GM04503 (cell line): Measurements from ENCODE around the gene PPP1R3G.

Experiments used
- DNase-seq: peaks from one replicate; pipeline ENCODE4 v3.0.0-alpha.2; 2012; ENCODE audit warnings: low read depth

Gene PPP1R3G

DNA sequence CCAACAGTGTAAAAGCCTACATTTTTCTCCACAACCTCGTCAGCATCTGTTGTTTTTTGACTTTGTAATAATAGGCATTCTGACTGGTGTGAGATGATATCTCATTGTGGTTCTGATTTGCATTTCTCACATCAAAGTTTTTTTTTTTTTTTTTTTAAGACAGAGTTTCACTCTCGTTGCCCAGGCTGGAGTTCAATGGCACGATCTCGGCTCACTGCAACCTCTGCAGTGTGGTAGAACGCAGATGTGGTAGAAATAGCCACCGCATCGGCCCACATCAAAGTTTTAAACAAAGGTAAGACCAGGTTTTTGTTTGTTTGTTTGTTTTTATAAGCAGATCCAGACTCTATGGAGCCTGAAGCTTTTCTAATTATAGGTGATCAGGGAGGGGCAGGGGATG lies 12.7 kb upstream of the PPP1R3G start:
- DNase-seq = no peak

GRCh38 chr6:5073992-5074391 lies 11.1 kb upstream of the PPP1R3G start:
- DNase-seq = no peak

- no peak for DNase-seq
Observed at GRCh38 chr6:5076931-5077330, 8.2 kb upstream of the PPP1R3G start.

GRCh38 chr6:5078121-5078669 lies 6.9 kb upstream of the PPP1R3G start:
- DNase-seq = no peak

DNA sequence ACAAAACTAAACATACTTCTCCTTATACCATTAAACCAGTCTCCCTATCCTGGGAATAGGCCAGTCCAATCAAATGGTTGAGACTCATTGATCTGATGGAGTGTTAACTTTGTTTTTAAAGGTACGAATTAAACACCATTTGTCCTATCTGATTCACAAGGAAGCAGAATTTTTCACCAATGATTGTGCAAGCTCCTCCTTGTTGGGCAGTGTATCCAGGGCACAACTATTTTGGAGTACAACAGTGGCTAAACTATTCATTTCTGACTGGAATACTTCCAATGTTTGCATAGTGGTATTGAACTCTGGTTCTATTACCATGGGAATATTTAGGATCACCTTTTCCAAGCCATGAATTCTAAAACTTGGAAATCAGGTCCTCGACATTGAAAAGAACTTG lies 5.4 kb upstream of the PPP1R3G start:
- no peak for DNase-seq

- DNase-seq = no peak
Observed at GRCh38 chr6:5080574-5080973, 4.6 kb upstream of the PPP1R3G start.

DNA sequence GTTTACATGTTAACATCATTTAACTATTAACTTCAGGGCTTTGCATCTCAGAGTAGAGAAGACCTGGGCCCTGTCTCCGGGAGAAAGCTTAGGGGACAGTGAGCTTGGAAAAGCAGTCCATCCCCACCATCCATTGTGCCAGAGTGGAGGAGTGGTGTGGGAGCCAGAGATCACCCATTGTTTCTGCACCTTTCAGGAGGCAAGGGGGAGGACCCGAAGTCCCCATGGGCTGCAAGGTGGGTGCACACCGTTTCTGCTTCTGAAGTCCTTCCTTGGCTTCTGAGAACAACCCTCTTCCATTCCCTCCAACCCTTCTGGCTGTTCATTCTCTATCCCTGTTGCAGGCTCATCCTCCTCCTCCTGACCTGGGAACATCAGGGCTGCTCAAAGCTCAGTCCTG lies 4.0 kb upstream of the PPP1R3G start:
- no peak for DNase-seq

DNA sequence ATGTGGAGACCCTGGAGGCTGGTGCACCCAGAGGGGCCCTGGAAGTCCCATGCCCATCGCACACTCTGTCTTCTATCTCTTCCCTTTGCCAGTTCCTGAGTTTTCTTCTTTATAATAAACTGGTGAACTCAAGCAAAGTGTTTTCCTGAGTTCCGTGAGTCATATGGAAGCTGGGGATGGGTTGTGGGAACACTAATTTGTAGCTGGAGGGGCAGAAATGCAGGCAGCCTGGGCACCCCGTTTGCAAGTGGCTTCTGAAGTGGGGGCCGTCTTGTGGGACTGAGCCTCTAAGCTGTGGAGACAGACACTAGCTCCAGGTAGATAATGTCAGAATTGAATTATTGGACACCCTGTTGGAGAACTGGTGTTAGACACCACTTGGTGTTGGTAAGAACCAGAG lies 3.2 kb upstream of the PPP1R3G start:
- DNase-seq = no peak

GRCh38 chr6:5082487-5083306 lies 2.4 kb upstream of the PPP1R3G start:
- peak; percentile 83 for DNase-seq

GRCh38 chr6:5083307-5083583 lies 1.9 kb upstream of the PPP1R3G start:
- DNase-seq = no peak

GRCh38 chr6:5083813-5084359 lies 1.3 kb upstream of the PPP1R3G start:
- DNase-seq = no peak

GRCh38 chr6:5084360-5084780 lies 771 bp upstream of the PPP1R3G start:
- no peak for DNase-seq

GRCh38 chr6:5085648-5086293 lies 630 bp downstream of the PPP1R3G start:
- no peak for DNase-seq

GRCh38 chr6:5086294-5086890 lies 1.3 kb downstream of the PPP1R3G start:
- DNase-seq = no peak

DNA sequence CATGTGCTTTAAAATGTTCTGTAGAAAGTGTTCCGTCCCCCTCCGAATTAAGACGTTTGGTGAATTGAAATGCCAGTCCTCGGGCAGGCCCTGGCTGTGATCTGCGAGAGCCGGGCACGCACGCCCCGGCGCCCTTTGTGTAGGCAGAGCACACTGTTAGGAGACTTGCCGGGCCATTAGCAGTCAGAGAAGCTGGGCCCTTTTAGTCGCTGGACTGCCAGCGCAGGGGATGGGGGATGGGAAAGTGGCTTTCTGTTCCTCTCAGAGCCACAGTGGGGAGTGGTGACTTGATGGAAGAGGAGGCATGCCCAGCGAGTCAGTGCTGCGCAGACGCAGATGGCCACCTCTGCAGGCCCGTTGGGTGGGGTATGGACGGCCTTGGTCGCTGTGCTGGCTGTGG lies 2.2 kb downstream of the PPP1R3G start:
- DNase-seq = no peak

DNA sequence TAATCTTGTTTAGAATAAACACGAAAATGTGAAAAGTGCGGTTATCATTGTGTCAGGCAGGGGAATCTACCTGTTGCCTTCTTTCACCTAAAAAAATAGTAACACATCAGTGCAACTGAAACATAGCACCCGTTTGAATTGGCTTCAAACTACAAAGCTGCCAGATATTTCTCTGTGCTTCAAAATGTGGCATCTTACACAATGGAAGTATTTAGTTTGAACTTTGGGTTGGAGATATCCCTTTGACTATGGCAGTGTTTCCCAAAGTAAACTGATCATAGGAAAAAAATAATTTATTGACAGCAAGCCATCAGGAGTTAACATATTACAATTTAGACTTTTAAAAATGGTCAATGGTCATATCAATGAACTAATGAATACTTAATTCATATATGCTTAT lies 3.6 kb downstream of the PPP1R3G start:
- no peak for DNase-seq

DNA sequence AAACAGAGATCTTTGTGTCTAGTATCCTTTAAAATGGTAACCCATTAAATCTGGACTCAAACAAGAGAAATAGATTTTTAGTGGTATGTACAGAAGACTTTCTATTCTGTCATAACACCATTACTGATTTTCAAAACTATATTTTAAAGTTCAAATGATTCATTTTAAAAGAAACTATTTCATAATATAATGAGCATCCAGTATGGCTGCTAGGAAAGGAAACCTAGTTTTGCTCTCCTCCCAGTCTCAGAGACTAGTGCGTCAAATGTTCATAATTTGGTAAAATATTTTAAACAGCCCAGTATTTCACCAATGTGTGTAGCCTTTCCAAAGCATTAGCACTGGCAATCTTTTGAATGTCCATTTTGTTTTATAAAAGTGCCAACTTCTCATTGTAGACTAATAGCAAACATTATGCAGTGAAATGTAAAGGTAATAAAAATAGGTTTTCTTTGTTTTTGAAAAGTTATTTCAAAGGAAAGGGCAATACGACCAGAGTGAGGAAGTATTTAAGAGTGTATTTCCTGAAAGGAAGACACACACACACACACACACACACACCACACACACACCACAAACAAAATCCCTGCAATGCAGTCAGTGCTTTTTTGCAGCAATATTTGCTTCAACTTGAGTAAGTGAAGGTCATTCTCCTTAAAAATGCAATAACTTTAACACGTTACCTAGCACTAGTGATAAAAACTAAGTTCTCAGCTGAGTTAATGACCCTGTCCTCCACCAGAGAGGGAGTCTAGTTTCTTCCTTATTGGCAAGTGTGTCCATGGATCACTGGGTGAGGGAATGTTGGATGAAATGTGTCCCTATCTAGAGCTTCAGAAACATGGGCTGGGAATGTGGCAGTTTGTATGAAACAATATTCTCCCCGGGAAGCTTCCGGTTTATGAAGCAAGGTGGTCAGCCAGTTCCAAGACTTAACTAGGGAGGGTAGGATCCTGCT lies 4.6 kb downstream of the PPP1R3G start:
- DNase-seq = no peak

- DNase-seq = no peak
Observed at GRCh38 chr6:5090603-5091002, 5.5 kb downstream of the PPP1R3G start.

DNA sequence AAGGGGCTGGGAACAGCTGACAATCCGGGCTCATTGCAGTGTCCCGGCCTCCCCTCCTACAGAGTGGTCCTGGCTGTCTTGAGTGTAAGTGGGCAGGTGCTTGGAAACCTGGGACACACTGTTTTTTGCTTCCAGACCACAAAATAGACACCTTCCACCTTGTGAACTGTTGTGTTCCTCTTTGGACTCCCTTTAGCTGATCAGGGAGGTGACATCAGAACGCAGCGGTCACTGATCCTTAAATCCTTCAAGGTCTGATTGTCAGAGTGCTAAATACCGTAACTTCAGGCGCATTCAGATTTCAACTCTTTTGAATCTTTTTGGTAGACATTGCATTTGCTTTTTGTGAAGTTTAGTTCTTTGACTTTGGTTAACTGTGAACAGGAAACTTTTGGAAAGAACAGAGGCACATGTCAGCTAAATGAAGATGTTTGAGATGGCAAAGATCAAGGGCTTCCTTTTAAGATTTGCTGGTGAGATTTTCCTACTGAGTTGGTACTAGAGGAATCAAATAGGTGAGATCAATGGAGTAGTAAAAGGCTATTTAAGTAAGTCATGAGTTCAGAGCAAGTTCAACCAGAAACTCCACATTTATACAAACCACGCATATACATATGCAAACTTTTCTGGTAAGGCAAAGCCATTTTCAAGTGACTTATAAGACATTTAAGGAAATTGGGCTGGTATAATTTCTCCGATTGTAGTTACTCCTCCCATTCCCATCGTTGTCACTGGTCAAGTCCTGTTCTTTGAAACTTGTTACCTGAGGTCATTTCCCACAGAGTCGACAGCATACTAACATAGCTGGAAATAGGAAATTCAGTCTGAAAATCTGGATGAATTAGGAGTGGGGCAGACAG lies 6.3 kb downstream of the PPP1R3G start:
- no peak for DNase-seq

- no peak for DNase-seq
Observed at GRCh38 chr6:5093231-5094015, 8.3 kb downstream of the PPP1R3G start.
